ENCODE measurements around the gene CENPV.

CENPV gene

GRCh38 chr17:16346721-16347271 lies 6.5 kb downstream of the CENPV start:
- DNase-seq (ENCODE audit: low spot score): no peak
- Histone ChIP-seq H3K27ac (ENCODE audit: poor library complexity, severe bottlenecking) (no peak overlapping the region), H3K4me1 (ENCODE audit: insufficient read depth, poor library complexity, severe bottlenecking) (no peaks in the 10 kb centered on the region), H3K27me3 (ENCODE audit: insufficient read depth, poor library complexity, severe bottlenecking) (no peaks in the 10 kb centered on the region), H3K36me3 (ENCODE audit: low read depth) (peaks cover 13% of the 10 kb centered on the region), H3K4me3 (ENCODE audit: severe bottlenecking) (no peak overlapping the region), H3K9me3 (ENCODE audit: severe bottlenecking) (no peaks in the 10 kb centered on the region)
- ATAC-seq (ENCODE audit: low read depth): no peak
- TF ChIP-seq, protein P1, sequence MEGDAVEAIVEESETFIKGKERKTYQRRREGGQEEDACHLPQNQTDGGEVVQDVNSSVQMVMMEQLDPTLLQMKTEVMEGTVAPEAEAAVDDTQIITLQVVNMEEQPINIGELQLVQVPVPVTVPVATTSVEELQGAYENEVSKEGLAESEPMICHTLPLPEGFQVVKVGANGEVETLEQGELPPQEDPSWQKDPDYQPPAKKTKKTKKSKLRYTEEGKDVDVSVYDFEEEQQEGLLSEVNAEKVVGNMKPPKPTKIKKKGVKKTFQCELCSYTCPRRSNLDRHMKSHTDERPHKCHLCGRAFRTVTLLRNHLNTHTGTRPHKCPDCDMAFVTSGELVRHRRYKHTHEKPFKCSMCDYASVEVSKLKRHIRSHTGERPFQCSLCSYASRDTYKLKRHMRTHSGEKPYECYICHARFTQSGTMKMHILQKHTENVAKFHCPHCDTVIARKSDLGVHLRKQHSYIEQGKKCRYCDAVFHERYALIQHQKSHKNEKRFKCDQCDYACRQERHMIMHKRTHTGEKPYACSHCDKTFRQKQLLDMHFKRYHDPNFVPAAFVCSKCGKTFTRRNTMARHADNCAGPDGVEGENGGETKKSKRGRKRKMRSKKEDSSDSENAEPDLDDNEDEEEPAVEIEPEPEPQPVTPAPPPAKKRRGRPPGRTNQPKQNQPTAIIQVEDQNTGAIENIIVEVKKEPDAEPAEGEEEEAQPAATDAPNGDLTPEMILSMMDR (IDR thresholded peaks at IDR 0.05; ENCODE audit: poor library complexity, severe bottlenecking): no peak

DNA sequence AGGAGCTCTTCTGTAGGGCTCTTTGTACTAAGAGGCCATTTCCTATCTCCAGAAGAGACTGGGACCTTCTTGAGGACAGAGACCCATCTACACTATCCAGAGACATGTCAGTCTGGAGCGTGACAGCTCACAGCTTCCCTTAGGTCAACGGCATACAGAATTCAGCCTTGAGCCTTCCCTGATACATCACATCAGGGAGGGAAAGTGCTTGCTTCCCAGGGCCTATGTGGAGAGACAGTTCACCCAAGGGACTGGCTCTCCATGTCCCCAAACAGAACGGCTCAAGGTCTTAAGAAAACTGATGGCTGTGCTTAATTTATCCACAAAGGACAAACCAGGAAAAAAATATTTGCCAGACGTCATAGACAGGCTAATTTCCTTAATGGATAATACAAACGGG lies 7.7 kb downstream of the CENPV start:
- Histone ChIP-seq H3K9me3 (ENCODE audit: severe bottlenecking) (no peaks in the 10 kb centered on the region), H3K27ac (ENCODE audit: poor library complexity, severe bottlenecking) (no peak overlapping the region), H3K27me3 (ENCODE audit: insufficient read depth, poor library complexity, severe bottlenecking) (no peaks in the 10 kb centered on the region), H3K4me1 (ENCODE audit: insufficient read depth, poor library complexity, severe bottlenecking) (no peaks in the 10 kb centered on the region), H3K36me3 (ENCODE audit: low read depth) (peaks cover 13% of the 10 kb centered on the region), H3K4me3 (ENCODE audit: severe bottlenecking) (no peak overlapping the region)
- no peak for ATAC-seq (ENCODE audit: low read depth)
- no peak for DNase-seq (ENCODE audit: low spot score)
- TF ChIP-seq, protein P1 (IDR thresholded peaks at IDR 0.05; ENCODE audit: poor library complexity, severe bottlenecking): no peak

GRCh38 chr17:16343569-16343968 lies 9.7 kb downstream of the CENPV start:
- peaks cover under 1% of the 10 kb centered on the region; the same call in 1 of the 2 replicates for H3K36me3 ChIP-seq (ENCODE audit: low read depth)
- ATAC-seq (ENCODE audit: low read depth) (no peak), DNase-seq (ENCODE audit: low spot score) (no peak)
- no peak overlapping the region for H3K27ac ChIP-seq (ENCODE audit: poor library complexity, severe bottlenecking)
- TF ChIP-seq, protein P1 (IDR thresholded peaks at IDR 0.05; ENCODE audit: poor library complexity, severe bottlenecking): no peak
- H3K27me3 ChIP-seq (ENCODE audit: insufficient read depth, poor library complexity, severe bottlenecking): no peaks in the 10 kb centered on the region
- no peaks in the 10 kb centered on the region for H3K9me3 ChIP-seq (ENCODE audit: severe bottlenecking)
- H3K4me3 ChIP-seq (ENCODE audit: severe bottlenecking): no peak overlapping the region
- H3K4me1 ChIP-seq (ENCODE audit: insufficient read depth, poor library complexity, severe bottlenecking): no peaks in the 10 kb centered on the region

DNA sequence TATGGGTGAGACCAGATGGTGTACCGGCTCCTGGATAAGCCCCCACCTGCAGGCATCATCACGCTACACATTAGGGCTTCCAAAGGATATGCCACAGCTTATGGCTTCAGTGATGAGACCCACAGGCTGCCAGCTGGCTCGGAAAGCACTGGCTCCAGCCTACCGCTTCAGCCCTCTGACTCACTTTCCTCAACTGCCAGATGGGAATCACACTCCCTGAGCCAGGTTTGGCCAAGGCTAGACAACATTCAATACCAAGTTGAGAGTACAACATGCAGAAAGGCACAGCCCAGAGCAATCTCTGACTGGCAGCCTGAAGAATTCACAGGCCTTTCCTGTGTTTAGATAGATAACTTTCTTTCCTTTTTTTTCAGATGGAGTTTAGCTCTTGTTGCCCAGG lies 10.3 kb downstream of the CENPV start:
- DNase-seq (ENCODE audit: low spot score) (no peak), ATAC-seq (ENCODE audit: low read depth) (no peak)
- H3K27ac ChIP-seq (ENCODE audit: poor library complexity, severe bottlenecking): no peak overlapping the region
- no peaks in the 10 kb centered on the region; the same call in 1 of the 2 replicates for H3K36me3 ChIP-seq (ENCODE audit: low read depth)
- no peak overlapping the region for H3K4me3 ChIP-seq (ENCODE audit: severe bottlenecking)
- no peaks in the 10 kb centered on the region for H3K4me1 ChIP-seq (ENCODE audit: insufficient read depth, poor library complexity, severe bottlenecking)
- H3K9me3 ChIP-seq (ENCODE audit: severe bottlenecking): no peaks in the 10 kb centered on the region
- H3K27me3 ChIP-seq (ENCODE audit: insufficient read depth, poor library complexity, severe bottlenecking): no peaks in the 10 kb centered on the region
- TF ChIP-seq, protein P1 (IDR thresholded peaks at IDR 0.05; ENCODE audit: poor library complexity, severe bottlenecking): no peak

DNA sequence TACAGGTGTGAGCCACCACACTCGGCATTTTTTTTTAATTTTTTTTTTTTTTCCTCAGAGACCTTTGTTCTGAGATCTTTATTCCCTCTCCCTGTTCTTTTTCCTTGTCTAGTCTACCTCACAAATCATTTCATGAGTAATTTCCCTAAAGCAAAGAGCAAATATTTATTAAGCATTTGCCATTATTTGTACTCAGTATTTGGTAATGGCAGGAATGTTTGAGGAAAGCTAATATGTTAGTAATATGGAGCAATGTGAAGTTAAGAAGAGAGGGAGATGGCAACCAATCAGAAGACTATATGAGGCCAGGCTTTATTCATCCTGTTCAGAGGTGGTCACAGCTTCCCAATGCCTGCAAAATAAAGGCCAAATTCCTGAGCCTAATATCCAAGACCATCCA lies 13.3 kb downstream of the CENPV start:
- DNase-seq (ENCODE audit: low spot score) (no peak), ATAC-seq (ENCODE audit: low read depth) (no peak)
- H3K27me3 ChIP-seq (ENCODE audit: insufficient read depth, poor library complexity, severe bottlenecking): no peaks in the 10 kb centered on the region
- no peaks in the 10 kb centered on the region for H3K9me3 ChIP-seq (ENCODE audit: severe bottlenecking)
- H3K36me3 ChIP-seq (ENCODE audit: low read depth): no peaks in the 10 kb centered on the region; the same call in 1 of the 2 replicates
- TF ChIP-seq, protein P1 (IDR thresholded peaks at IDR 0.05; ENCODE audit: poor library complexity, severe bottlenecking): no peak
- H3K27ac ChIP-seq (ENCODE audit: poor library complexity, severe bottlenecking): no peak overlapping the region
- no peak overlapping the region for H3K4me3 ChIP-seq (ENCODE audit: severe bottlenecking)
- no peaks in the 10 kb centered on the region for H3K4me1 ChIP-seq (ENCODE audit: insufficient read depth, poor library complexity, severe bottlenecking)

All from RWPE2 (cell line).